KMS-11 (cell line): ENCODE data around the gene CALML3.

Experiments
- H2AFZ ChIP-seq: fragments of 200-600 bp; sonication (generic); 2 replicates; pipeline ENCODE4 v1.6.1; 2016; ENCODE audit warnings: antibody characterized with exemption, mixed run types, low read depth
- H3K27ac ChIP-seq: fragments of 200-600 bp; sonication (generic); 2 replicates; pipeline ENCODE4 v1.6.1; 2016; ENCODE audit warnings: mild to moderate bottlenecking, mixed run types
- H3K27me3 ChIP-seq: fragments of 200-600 bp; sonication (generic); 2 replicates; pipeline ENCODE4 v1.6.1; 2017; ENCODE audit warnings: mild to moderate bottlenecking, low read depth, mixed run types, moderate library complexity; ENCODE audit not compliant: insufficient read depth
- H3K36me3 ChIP-seq: fragments of 200-600 bp; sonication (generic); 2 replicates; pipeline ENCODE4 v1.6.1; 2017; ENCODE audit warnings: mild to moderate bottlenecking, mixed run types; ENCODE audit not compliant: insufficient read depth
- H3K4me1 ChIP-seq: fragments of 200-600 bp; sonication (generic); 2 replicates; pipeline ENCODE4 v1.6.1; 2016; ENCODE audit warnings: mild to moderate bottlenecking, low read depth, mixed run types; ENCODE audit not compliant: poor library complexity, severe bottlenecking
- H3K4me2 ChIP-seq: fragments of 200-600 bp; sonication (generic); 2 replicates; pipeline ENCODE4 v1.7.0; 2016; ENCODE audit warnings: mild to moderate bottlenecking, mixed run types
- H3K4me3 ChIP-seq: fragments of 200-600 bp; sonication (generic); IDR thresholded peaks from 2 replicates; pipeline ENCODE4 v1.6.1; 2017; ENCODE audit warnings: low read depth, low read length, mixed read lengths; ENCODE audit not compliant: insufficient read depth
- H3K79me2 ChIP-seq: fragments of 200-600 bp; sonication (generic); 2 replicates; pipeline ENCODE4 v1.6.1; 2016; ENCODE audit warnings: low read depth, mixed run types; ENCODE audit not compliant: insufficient read depth
- H3K9ac ChIP-seq: fragments of 200-600 bp; sonication (generic); 2 replicates; pipeline ENCODE4 v1.6.1; 2016; ENCODE audit warnings: mild to moderate bottlenecking, mixed run types
- H4K20me1 ChIP-seq: fragments of 200-600 bp; sonication (generic); 2 replicates; pipeline ENCODE4 v1.6.1; 2016; ENCODE audit warnings: mild to moderate bottlenecking, mixed run types; ENCODE audit not compliant: insufficient read depth
- CTCF ChIP-seq: fragments of 200-600 bp; sonication (generic); conservative IDR thresholded peaks from 2 replicates; pipeline ENCODE4 v1.6.1; 2017; ENCODE audit warnings: low read depth, mild to moderate bottlenecking, antibody characterized with exemption, low read length, moderate library complexity, mixed read lengths

CALML3 gene

GRCh38 chr10:5569568-5569967 is 44.8 kb downstream of the CALML3 start:
- H2AFZ ChIP-seq = no peak overlapping the region
- H4K20me1 ChIP-seq = no peaks in the 10 kb centered on the region
- H3K27me3 ChIP-seq = no peaks in the 10 kb centered on the region
- no peak overlapping the region for H3K9ac ChIP-seq
- no peak overlapping the region for H3K4me3 ChIP-seq
- no peaks in the 10 kb centered on the region for H3K4me1 ChIP-seq
- H3K79me2 ChIP-seq = no peaks in the 10 kb centered on the region
- H3K36me3 ChIP-seq = no peaks in the 10 kb centered on the region
- H3K27ac ChIP-seq = no peak overlapping the region
- no peak for TF ChIP-seq CTCF
- no peak overlapping the region for H3K4me2 ChIP-seq

GRCh38 chr10:5570007-5570655 is 45.4 kb downstream of the CALML3 start:
- Histone ChIP-seq H3K4me3 (no peak overlapping the region), H3K36me3 (no peaks in the 10 kb centered on the region), H3K4me1 (no peaks in the 10 kb centered on the region), H3K79me2 (no peaks in the 10 kb centered on the region), H4K20me1 (no peaks in the 10 kb centered on the region), H2AFZ (no peak overlapping the region), H3K9ac (no peak overlapping the region), H3K27me3 (no peaks in the 10 kb centered on the region), H3K4me2 (no peak overlapping the region), H3K27ac (no peak overlapping the region)
- TF ChIP-seq CTCF = no peak

- Histone ChIP-seq H3K9ac (no peak overlapping the region), H3K27ac (no peak overlapping the region), H3K4me3 (no peak overlapping the region), H4K20me1 (no peaks in the 10 kb centered on the region), H3K79me2 (no peaks in the 10 kb centered on the region), H3K36me3 (no peaks in the 10 kb centered on the region), H3K27me3 (no peaks in the 10 kb centered on the region), H3K4me2 (no peak overlapping the region), H3K4me1 (no peaks in the 10 kb centered on the region), H2AFZ (no peak overlapping the region)
- no peak for TF ChIP-seq CTCF
These were observed 46.4 kb downstream of the CALML3 start for GRCh38 chr10:5570979-5571810.

- H3K4me3 ChIP-seq = no peak overlapping the region
- no peaks in the 10 kb centered on the region for H3K4me1 ChIP-seq
- H3K4me2 ChIP-seq = no peak overlapping the region
- no peaks in the 10 kb centered on the region for H3K79me2 ChIP-seq
- H2AFZ ChIP-seq = no peak overlapping the region
- no peak overlapping the region for H3K9ac ChIP-seq
- no peaks in the 10 kb centered on the region for H3K27me3 ChIP-seq
- no peak for TF ChIP-seq CTCF
- H4K20me1 ChIP-seq = no peaks in the 10 kb centered on the region
- no peaks in the 10 kb centered on the region for H3K36me3 ChIP-seq
- no peak overlapping the region for H3K27ac ChIP-seq
These were observed 47.1 kb downstream of the CALML3 start for GRCh38 chr10:5571826-5572225.
